NCI-H2029 treated with DMSO at 0.1 percent for 48 hours (cell line): ENCODE results near the gene RERE.

Experiments
- DNase-seq: peaks from one replicate; lab custom pipeline; 2025; lab: John Stamatoyannopoulos, UW

The RERE gene

GRCh38 chr1:8817412-8818324 is at the start of gene RERE:
Gene RERE (minus strand): TSS chr1:8817640.
- peak; percentile 68 for DNase-seq

GRCh38 chr1:8866792-8867415 is 49.5 kb upstream of the RERE start:
- no peak for DNase-seq

GRCh38 chr1:8866173-8866791 is 48.8 kb upstream of the RERE start:
- no peak for DNase-seq

- DNase-seq: no peak
Measured at GRCh38 chr1:8864713-8865344, 47.4 kb upstream of the RERE start.

- DNase-seq: no peak
Measured at GRCh38 chr1:8863794-8864233, 46.4 kb upstream of the RERE start.

- no peak for DNase-seq
Measured at GRCh38 chr1:8863138-8863537, 45.7 kb upstream of the RERE start.

GRCh38 chr1:8862528-8862927 is 45.1 kb upstream of the RERE start:
- DNase-seq: no peak

GRCh38 chr1:8860738-8861516 is 43.5 kb upstream of the RERE start:
- no peak for DNase-seq

GRCh38 chr1:8858888-8859706 is 41.7 kb upstream of the RERE start:
- peak; percentile 32 for DNase-seq

GRCh38 chr1:8858112-8858668 is 40.8 kb upstream of the RERE start:
- DNase-seq: no peak

GRCh38 chr1:8856689-8857412 is 39.4 kb upstream of the RERE start:
- no peak for DNase-seq

- DNase-seq: no peak
Measured at GRCh38 chr1:8854240-8854639, 36.8 kb upstream of the RERE start.

GRCh38 chr1:8851060-8851459 is 33.6 kb upstream of the RERE start:
- no peak for DNase-seq

GRCh38 chr1:8848663-8849386 is 31.4 kb upstream of the RERE start:
- DNase-seq: peak; percentile 93

GRCh38 chr1:8847990-8848389 is 30.6 kb upstream of the RERE start:
- DNase-seq: peak; percentile 35

GRCh38 chr1:8846263-8846662 is 28.8 kb upstream of the RERE start:
- no peak for DNase-seq

GRCh38 chr1:8845104-8846097 is 28.0 kb upstream of the RERE start:
- DNase-seq: no peak

GRCh38 chr1:8844501-8845006 is 27.1 kb upstream of the RERE start:
- DNase-seq: no peak
